ENCODE results near the gene RBM47.
"Not testable (repeated sequence)": the region's sequence is repeated elsewhere in the genome, so short reads cannot be mapped to it uniquely, and the experiment has no call there.

The RBM47 gene

GRCh38 chr4:40446839-40447238, 182.8 kb downstream of the RBM47 start:
- DNase-seq (ENCODE audit: low spot score) = no peak

DNA sequence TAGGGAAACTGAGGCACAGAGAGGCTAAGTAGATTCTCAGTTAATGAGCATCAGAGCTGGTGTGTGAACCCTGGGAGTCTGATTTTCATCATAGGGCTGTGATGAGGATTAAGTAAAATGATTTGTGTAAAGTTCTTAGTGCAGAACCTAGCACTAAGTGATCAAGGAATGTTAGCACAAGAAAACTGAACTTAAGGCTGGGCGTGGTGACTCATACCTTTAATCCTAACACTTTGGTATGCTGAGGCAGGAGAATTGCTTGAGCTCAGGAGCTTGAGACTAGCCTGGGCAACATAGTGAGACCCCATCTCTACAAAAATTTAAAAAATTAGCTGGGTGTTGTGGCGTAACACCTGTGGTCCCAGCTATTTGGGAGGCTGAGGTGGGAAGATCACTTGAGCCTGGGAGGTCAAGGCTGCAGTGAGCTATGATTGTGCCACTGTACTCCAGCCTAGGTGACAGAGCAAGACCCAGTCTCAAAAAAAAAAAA, 183.4 kb downstream of the RBM47 start:
- not testable (repeated sequence) for DNase-seq (ENCODE audit: low spot score)

GRCh38 chr4:40445671-40446070, 184.0 kb downstream of the RBM47 start:
- no peak for DNase-seq (ENCODE audit: low spot score)

DNA sequence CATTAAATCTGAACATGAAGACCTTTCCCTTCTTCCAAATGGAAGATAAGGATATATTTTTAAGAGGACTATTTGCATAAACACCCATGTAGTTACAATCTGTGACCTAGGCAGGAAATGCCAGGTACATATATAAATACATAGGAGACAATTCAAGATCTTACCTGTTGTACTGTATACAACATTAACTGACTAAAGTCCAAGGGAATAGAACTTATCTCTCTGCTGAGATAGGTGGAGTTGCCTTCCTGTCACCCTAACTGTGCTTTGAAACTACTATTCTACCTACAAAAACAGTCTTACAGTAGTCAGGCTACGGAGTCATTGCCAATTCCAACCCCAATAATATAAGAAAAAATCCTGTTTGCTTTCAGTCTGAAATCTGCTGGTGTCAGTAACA, 188.2 kb downstream of the RBM47 start:
- no peak for DNase-seq (ENCODE audit: low spot score)

DNA sequence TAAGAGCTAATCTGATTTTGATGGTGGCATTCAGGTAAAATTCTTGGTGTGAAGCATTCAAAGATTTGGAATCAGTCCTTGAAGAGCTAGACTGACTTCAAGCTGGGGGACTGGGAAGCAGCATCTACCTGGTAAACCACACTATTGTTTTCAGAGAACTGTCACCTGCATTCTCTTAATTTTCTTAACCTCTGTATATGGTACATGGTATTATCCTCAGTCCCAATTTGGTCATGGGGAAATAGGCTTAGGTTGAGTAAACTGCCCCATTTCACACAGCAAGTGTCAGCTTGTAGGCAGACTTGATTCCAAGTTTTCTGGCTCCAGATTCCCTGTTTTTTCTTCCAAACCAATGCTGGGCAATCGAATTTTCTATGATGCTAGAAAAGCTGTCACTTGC, 190.1 kb downstream of the RBM47 start:
- no peak for DNase-seq (ENCODE audit: low spot score)

DNA sequence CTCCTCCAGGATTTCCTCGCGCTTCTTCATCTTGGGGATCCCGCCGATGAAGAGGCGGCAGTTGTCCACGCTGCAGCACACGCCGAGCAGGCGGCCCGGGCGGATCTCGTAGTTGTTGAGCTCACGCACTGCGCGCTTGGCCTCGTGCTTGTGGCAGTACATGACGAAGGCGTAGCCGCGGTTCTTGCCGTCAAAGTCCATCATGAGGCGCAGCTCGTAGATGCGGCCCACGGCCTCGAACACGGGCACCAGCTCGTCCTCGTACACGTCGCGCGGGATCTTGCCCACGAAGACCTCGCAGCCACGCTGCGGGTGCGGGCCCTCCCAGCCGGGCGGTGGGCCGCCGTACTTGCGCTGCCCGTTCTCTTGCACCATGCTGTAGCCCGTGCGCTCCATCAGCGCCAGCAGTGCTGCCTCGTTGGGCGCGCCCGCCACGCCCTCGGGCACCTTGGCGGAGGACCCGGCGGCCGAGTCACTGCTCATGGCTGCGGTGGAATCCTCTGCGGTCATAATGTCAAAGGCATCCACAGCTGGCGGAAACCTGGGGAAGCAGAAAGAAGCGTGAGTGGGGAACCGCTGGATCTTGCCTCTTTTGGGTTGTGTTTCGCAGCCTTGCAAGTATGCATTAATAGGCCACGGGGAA, 191.2 kb downstream of the RBM47 start:
- no peak for DNase-seq (ENCODE audit: low spot score)

- DNase-seq (ENCODE audit: low spot score) = no peak
These were observed 191.8 kb downstream of the RBM47 start for GRCh38 chr4:40437741-40438383.

GRCh38 chr4:40435306-40435705, 194.4 kb downstream of the RBM47 start:
- DNase-seq (ENCODE audit: low spot score) = not testable (repeated sequence)

- no peak for DNase-seq (ENCODE audit: low spot score)
These were observed 195.5 kb downstream of the RBM47 start for GRCh38 chr4:40434126-40434687.

DNA sequence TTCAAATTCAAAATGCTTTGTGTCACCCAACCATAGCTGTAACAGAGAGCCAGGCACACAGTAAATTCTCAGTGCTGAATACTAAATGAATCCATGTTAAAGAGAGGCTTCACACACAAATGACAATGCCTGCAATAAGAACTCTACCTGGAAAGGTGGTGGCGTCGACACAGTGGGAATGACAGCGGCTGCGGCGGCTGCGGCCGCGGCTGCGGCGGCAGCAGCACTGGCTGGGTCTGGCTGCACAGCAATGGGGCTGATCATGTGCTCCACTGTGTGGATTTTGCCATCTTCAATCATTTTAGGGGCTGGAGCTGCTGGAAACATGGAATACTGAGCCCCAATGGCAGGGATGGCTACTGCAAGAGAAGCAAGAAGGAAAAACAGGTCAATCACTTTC, 197.2 kb downstream of the RBM47 start:
- DNase-seq (ENCODE audit: low spot score) = no peak

GRCh38 chr4:40427871-40428270, 201.8 kb downstream of the RBM47 start:
- DNase-seq (ENCODE audit: low spot score) = not testable (repeated sequence)

GRCh38 chr4:40427128-40427527, 202.5 kb downstream of the RBM47 start:
- no peak for DNase-seq (ENCODE audit: low spot score)

DNA sequence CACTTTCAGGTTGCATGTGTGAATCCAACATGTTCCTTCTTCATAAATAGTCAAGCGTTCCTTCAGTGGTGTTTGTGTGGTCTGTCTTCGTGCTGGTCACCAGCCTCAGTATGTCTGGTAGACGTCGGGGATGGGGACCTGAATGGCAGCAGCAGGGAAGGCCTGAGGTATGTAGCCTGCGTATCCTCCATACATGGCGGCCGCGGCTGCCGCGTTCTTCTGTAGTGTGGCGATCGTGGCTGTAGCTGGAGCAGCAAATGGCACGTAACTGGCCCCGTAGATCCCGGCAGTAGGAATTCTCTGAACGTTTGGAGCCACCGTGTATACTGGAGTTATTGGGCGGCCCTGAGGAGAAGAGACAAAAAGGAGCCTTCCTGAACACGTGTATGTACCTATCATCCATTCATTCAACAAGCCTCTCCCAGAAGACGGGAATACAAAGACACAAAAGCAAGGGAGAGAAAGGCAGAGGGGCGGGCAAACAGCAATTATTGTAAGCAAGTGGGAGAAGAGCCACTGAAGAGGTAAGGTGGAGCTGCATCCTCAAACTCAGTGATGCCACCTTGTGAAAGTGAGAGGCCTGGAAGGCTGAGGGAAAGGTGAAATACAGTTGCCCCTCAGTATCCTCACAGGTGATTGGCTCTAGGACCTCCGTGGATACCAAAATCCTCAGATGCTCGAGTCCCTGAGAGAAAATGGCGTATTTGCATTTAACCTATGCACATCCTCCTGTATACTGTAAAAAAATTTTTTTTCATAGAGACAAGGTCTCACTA, 203.7 kb downstream of the RBM47 start:
- DNase-seq (ENCODE audit: low spot score) = no peak

GRCh38 chr4:40423735-40424134, 205.9 kb downstream of the RBM47 start:
- no peak for DNase-seq (ENCODE audit: low spot score)

GRCh38 chr4:40421839-40422708, 207.6 kb downstream of the RBM47 start:
- DNase-seq (ENCODE audit: low spot score) = no peak

DNA sequence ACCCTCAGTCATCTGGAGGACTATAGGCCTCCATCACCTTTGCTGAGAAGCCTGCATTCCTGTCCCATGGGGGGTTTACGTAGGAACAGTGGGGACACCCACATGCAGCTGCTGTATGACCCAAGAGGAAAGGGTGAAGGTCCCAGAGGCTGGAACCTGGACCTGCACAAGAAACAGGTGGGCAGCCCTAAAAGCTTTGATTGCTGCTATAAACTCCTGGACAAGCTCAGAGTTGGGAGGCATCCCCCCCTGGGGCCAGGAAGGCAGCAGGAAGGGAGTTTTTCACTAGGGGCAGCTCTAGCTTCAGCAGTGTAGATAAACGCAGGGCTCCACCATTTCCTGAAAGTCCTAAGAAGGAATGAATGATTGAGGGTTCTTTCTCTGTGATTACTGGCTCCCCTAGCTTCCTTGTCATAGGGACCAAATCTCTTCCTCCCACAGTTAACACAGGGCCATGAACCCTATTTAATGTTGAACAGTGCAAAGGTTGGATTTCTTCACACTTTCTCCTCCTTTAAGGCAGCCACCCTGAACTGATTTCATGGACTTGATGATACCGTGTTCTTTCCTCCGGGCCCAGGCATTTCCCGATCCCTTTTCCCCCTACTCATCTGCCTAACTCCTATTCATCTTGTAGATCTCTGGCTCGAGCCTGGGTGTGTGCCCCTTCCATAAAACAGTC, 210.3 kb downstream of the RBM47 start:
- no peak for DNase-seq (ENCODE audit: low spot score)

GRCh38 chr4:40418430-40419230, 211.0 kb downstream of the RBM47 start:
- no peak for DNase-seq (ENCODE audit: low spot score)

- no peak for DNase-seq (ENCODE audit: low spot score)
These were observed 211.7 kb downstream of the RBM47 start for GRCh38 chr4:40417941-40418340.

- no peak for DNase-seq (ENCODE audit: low spot score)
These were observed 215.0 kb downstream of the RBM47 start for GRCh38 chr4:40414673-40415072.

All from SK-N-DZ (cell line).